Mammary epithelial cell (primary cell): ENCODE measurements around the gene NOL3.

ENCODE experiments used
- EZH2 ChIP-seq: IDR thresholded peaks from 2 replicates; pipeline ENCODE4 v1.6.1; 2012; ENCODE audit warnings: low read length, inconsistent platforms, borderline replicate concordance
- TF ChIP-seq, protein P1 (sequence below), 2 donors: IDR thresholded peaks in 1 of 2; conservative IDR thresholded peaks in 1 of 2; 2 replicates each; pipeline ENCODE4 v1.5.1; 2011 to 2012; ENCODE audit warnings: inconsistent platforms in 2 of 2, low read length in 2 of 2, mild to moderate bottlenecking in 2 of 2, control low read depth in 1 of 2, low read depth in 1 of 2; ENCODE audit not compliant: insufficient read depth in 1 of 2; ENCODE audit errors: extremely low read depth in 1 of 2

DNA sequence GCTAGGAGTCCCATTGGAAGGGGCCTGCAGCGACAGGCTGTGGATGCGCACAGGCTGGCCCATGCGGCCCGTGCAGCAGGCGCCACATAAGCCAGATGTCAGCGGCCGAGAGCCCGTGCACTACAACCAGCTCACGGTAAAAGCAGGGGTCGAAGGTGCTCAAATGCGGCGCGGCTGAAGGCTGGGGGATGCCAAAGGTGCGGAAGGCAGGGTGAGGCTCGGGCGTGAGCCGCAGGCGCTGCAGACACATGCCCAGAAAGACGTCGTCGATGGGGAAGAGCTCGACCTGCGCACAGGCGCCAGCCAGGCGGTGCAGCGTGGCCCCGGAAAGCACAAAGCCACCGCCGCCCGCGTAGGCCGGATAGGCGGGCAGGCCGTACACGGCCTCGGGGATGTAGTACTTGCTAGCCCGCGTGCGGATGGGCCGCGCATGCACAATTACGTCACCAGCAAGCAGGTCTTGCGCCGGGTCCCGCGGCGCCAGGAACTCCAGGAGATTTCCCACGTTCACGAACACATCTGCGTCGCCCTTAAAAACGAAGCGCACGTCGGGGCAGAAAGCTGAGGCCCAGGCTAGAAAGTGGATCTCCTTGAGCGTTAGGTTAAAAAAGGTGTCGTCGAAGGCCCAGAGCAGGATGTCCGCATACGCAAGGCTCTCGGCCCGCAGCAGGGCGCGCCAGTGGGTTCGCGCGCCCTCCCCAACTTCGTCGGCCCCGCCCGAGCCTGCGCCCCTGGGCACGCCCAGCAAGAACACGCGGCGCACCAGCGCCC lies 20.9 kb upstream of the NOL3 start:
- TF ChIP-seq, protein P1, sequence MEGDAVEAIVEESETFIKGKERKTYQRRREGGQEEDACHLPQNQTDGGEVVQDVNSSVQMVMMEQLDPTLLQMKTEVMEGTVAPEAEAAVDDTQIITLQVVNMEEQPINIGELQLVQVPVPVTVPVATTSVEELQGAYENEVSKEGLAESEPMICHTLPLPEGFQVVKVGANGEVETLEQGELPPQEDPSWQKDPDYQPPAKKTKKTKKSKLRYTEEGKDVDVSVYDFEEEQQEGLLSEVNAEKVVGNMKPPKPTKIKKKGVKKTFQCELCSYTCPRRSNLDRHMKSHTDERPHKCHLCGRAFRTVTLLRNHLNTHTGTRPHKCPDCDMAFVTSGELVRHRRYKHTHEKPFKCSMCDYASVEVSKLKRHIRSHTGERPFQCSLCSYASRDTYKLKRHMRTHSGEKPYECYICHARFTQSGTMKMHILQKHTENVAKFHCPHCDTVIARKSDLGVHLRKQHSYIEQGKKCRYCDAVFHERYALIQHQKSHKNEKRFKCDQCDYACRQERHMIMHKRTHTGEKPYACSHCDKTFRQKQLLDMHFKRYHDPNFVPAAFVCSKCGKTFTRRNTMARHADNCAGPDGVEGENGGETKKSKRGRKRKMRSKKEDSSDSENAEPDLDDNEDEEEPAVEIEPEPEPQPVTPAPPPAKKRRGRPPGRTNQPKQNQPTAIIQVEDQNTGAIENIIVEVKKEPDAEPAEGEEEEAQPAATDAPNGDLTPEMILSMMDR (conservative IDR thresholded peaks at IDR 0.05 in 1 of 2, IDR thresholded peaks at IDR 0.05 in 1 of 2; ENCODE audit: extremely low read depth in 1 of 2, insufficient read depth in 1 of 2, low read depth in 1 of 2, low read length in 2 of 2) = no peak
- no peak for TF ChIP-seq EZH2
